Kidney (tissue), 14 donors: ENCODE data around the gene C1QTNF6. TPM values are rescaled to one million over a fixed set of nuclear protein-coding genes. Genes with fewer than 3 reads are reported as not detected.

Experiments
- DNase-seq, 5 donors: peaks; one replicate each; pipeline ENCODE4 v3.0.0-alpha.2; 2013 to 2020
- FAIRE-seq: peaks from 2 replicates; lab custom pipeline; 2012; peaks lifted over from hg19 to GRCh38; lab: Jason Lieb, UNC
- H3K27ac ChIP-seq, 2 donors: one replicate each; pipeline ENCODE4 v1.7.0; 2013; ENCODE audit warnings: low read depth in 2 of 2, low read length in 2 of 2, inconsistent platforms in 1 of 2
- H3K27me3 ChIP-seq: one replicate; pipeline ENCODE4 v1.7.1; 2013; ENCODE audit warnings: low read length, inconsistent platforms; ENCODE audit not compliant: control insufficient read depth, insufficient read depth
- H3K36me3 ChIP-seq, 3 donors: one replicate each; pipeline versions ENCODE4 v1.7.0 to v1.7.1; 2013; ENCODE audit warnings: low read length in 3 of 3, control low read depth in 1 of 3, inconsistent platforms in 1 of 3; ENCODE audit not compliant: insufficient read depth in 3 of 3, control insufficient read depth in 2 of 3
- H3K4me1 ChIP-seq, 3 donors: one replicate each; pipeline versions ENCODE4 v1.7.0 to v1.7.1; 2013; ENCODE audit warnings: low read length in 3 of 3, inconsistent platforms in 1 of 3, low read depth in 1 of 3; ENCODE audit not compliant: control insufficient read depth in 2 of 3, insufficient read depth in 2 of 3
- H3K4me3 ChIP-seq, 3 donors: one replicate each; pipeline versions ENCODE4 v1.7.0 to v1.8.1; 2013; ENCODE audit warnings: low read length in 3 of 3, control low read depth in 1 of 3, inconsistent platforms in 1 of 3
- H3K9ac ChIP-seq, 3 donors: one replicate each; pipeline versions ENCODE4 v1.7.0 to v1.7.1; 2013; ENCODE audit warnings: low read length in 3 of 3, control low read depth in 1 of 3, inconsistent platforms in 1 of 3
- H3K9me3 ChIP-seq, 3 donors: one replicate each; pipeline versions ENCODE4 v1.7.0 to v1.7.1; 2013; ENCODE audit warnings: low read length in 3 of 3, control low read depth in 1 of 3, inconsistent platforms in 1 of 3; ENCODE audit not compliant: control insufficient read depth in 2 of 3, insufficient read depth in 1 of 3
- CTCF ChIP-seq: IDR thresholded peaks from 3 replicates; pipeline ENCODE4 v1.5.1; 2012; ENCODE audit warnings: mild to moderate bottlenecking, moderate library complexity, borderline replicate concordance; ENCODE audit not compliant: insufficient read depth; ENCODE audit errors: extremely low read depth
- intact Hi-C: fragments of 100-400 bp; cut with DNase I; formaldehyde crosslinking; loops from one replicate; pipeline ENCODE4 v1.11.1; 2022
- polyA plus RNA-seq: library from polyadenylated mRNA; stranded (reverse); fragments of 350-450 nt; fragmentation: Illumina TruSeq; extraction: RNeasy Lipid Tissue Mini Kit (QIAGEN cat#74804); gene quantifications from one replicate; pipeline ENCODE4 v1.2.3, GENCODE V29; 2014; ENCODE audit warnings: low read depth, low replicate concordance; ENCODE audit not compliant: insufficient read depth
- total RNA-seq: library from RNA; stranded (reverse); fragmentation: NEBNext Ultra II Directional; extraction: Animal tissue kit (Norgen Biotek cat#: 25700); gene quantifications from one replicate; pipeline ENCODE4 v1.2.1, GENCODE V29; 2021
- donor health status: control.
- donor health status: control.
- donor health status: control.
- donor health status: control.
- donor health status: control.
- donor health status: DM: yes; HTN: yes; CAD: no.
- donor health status: Normal renal cell carcinoma (clear cell type).

Gene C1QTNF6
- total and polyA plus RNA-seq, 2 donors from 2014 or later = 3.2 to 8.0 TPM

GRCh38 chr22:37195921-37196320, 7.9 kb upstream of the C1QTNF6 start:
- no peak overlapping the region for H3K9ac ChIP-seq
- TF ChIP-seq CTCF = no peak
- H3K4me1 ChIP-seq = peaks cover 0 to 34% (median 34%) of the 10 kb centered on the region in 3 donors
- no peaks in the 10 kb centered on the region for H3K27me3 ChIP-seq
- DNase-seq = peak in 2 of 5 donors; percentile 19 to 33
- FAIRE-seq = no peak
- H3K9me3 ChIP-seq = no peaks in the 10 kb centered on the region
- peak overlapping the region; percentile 94 to 95 for H3K27ac ChIP-seq
- H3K36me3 ChIP-seq = no peaks in the 10 kb centered on the region
- intact Hi-C loops = no loop called here
- no peak overlapping the region for H3K4me3 ChIP-seq

- no peak for TF ChIP-seq CTCF
- peaks cover 0 to 34% (median 33%) of the 10 kb centered on the region in 3 donors for H3K4me1 ChIP-seq
- H3K4me3 ChIP-seq = no peak overlapping the region
- no peaks in the 10 kb centered on the region for H3K9me3 ChIP-seq
- no peak overlapping the region for H3K9ac ChIP-seq
- intact Hi-C loops = no loop called here
- DNase-seq = peak in 1 of 5 donors; percentile 12
- no peaks in the 10 kb centered on the region for H3K27me3 ChIP-seq
- FAIRE-seq = no peak
- no peak overlapping the region for H3K27ac ChIP-seq
- H3K36me3 ChIP-seq = no peaks in the 10 kb centered on the region
Observed at GRCh38 chr22:37194750-37195149, 6.7 kb upstream of the C1QTNF6 start.

- Histone ChIP-seq H3K4me1 (peaks cover 10 to 41% (median 41%) of the 10 kb centered on the region in 3 donors), H3K9me3 (no peaks in the 10 kb centered on the region), H3K36me3 (no peaks in the 10 kb centered on the region), H3K27me3 (no peaks in the 10 kb centered on the region), H3K27ac (peak overlapping the region; percentile 33 to 73), H3K9ac (no peak overlapping the region), H3K4me3 (no peak overlapping the region)
- peak; percentile 6 to 88 (median 77) for DNase-seq
- no peak for FAIRE-seq
- no peak for TF ChIP-seq CTCF
- intact Hi-C loops = no loop called here
Observed at GRCh38 chr22:37193629-37194191, 5.7 kb upstream of the C1QTNF6 start.
